ENCODE measurements around the gene NLGN1.

The NLGN1 gene

DNA sequence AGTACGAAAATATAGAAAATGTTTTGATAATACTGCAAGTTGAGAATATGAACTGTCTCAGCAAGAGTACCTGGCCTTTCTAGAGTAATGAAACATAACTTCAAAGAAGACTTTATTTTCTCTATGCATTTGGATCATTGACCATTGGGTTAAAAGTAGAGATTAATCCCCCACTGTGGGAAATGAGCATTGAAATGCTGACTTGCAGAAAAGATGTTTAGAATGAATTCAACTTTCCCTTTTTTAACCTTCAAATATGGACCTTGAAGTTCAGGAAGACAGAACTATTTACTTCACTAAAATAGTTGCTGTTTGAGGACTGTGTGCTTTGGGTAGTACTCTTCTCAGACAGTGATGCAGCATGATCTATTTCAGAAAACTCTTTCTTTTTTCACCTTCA lies 75.7 kb downstream of the NLGN1 start:
- H3K4me3 ChIP-seq (replicated peaks; ENCODE audit: low read depth, low read length), result no peak overlapping the region
- no peaks in the 10 kb centered on the region for H3K36me3 ChIP-seq (ENCODE audit: control insufficient read depth, insufficient read depth, low read length)
- H3K27me3 ChIP-seq (replicated peaks; ENCODE audit: control insufficient read depth, insufficient read depth, low read length), result no peaks in the 10 kb centered on the region
- no peak for DNase-seq (ENCODE audit: extremely low read depth, insufficient read length)
- TF ChIP-seq, protein P1, sequence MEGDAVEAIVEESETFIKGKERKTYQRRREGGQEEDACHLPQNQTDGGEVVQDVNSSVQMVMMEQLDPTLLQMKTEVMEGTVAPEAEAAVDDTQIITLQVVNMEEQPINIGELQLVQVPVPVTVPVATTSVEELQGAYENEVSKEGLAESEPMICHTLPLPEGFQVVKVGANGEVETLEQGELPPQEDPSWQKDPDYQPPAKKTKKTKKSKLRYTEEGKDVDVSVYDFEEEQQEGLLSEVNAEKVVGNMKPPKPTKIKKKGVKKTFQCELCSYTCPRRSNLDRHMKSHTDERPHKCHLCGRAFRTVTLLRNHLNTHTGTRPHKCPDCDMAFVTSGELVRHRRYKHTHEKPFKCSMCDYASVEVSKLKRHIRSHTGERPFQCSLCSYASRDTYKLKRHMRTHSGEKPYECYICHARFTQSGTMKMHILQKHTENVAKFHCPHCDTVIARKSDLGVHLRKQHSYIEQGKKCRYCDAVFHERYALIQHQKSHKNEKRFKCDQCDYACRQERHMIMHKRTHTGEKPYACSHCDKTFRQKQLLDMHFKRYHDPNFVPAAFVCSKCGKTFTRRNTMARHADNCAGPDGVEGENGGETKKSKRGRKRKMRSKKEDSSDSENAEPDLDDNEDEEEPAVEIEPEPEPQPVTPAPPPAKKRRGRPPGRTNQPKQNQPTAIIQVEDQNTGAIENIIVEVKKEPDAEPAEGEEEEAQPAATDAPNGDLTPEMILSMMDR (IDR thresholded peaks at IDR 0.05; ENCODE audit: insufficient read depth, low read length, poor library complexity, severe bottlenecking), result no peak

DNA sequence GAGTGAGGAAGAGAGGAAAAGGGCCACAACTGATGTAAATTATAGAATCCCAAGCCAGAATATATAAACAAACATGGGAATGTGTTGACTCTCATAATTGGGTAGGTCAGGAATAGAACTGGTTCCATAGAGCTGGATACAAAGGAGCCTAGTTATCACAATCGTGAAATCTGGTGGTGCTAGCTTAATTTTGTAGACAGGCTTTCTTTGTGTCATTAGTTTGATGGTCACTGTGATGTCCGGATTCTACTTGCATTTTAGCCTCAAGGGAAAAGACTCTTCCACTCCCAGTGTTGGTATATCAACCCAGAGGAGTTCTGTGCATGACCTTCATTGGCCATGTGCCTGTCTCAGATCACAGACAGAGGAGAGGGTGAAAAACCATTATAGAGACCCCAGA lies 81.8 kb downstream of the NLGN1 start:
- H3K36me3 ChIP-seq (ENCODE audit: control insufficient read depth, insufficient read depth, low read length), result no peaks in the 10 kb centered on the region
- no peak for DNase-seq (ENCODE audit: extremely low read depth, insufficient read length)
- H3K4me3 ChIP-seq (replicated peaks; ENCODE audit: low read depth, low read length), result no peak overlapping the region
- TF ChIP-seq, protein P1 (IDR thresholded peaks at IDR 0.05; ENCODE audit: insufficient read depth, low read length, poor library complexity, severe bottlenecking), result no peak
- no peaks in the 10 kb centered on the region for H3K27me3 ChIP-seq (replicated peaks; ENCODE audit: control insufficient read depth, insufficient read depth, low read length)

DNA sequence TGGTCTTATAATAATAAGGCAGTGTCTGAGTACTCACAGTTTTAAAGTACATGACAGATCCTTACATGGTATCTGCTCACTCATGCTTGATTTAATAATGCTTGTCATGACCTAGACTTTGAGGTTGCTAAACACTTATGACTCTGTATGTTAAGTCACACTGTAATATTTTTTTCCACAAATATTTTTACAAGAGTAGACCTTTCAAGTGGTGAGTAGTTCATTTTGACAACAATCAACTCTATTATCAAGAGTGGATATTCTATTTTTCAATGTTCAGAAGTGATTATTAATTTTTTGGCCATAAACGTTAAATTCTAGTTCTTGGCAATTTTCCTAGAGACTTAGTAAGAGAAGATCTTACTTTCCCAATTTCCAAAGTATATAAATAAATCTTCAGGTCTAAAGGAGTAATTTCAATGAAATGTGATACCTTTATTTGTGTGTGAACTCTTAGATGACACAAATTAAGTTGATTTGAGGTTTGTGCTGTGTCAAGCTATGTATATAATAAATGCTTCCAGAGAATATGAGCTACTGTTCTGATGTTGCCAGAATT lies 104.5 kb downstream of the NLGN1 start:
- no peak for DNase-seq (ENCODE audit: extremely low read depth, insufficient read length)
- no peaks in the 10 kb centered on the region for H3K27me3 ChIP-seq (replicated peaks; ENCODE audit: control insufficient read depth, insufficient read depth, low read length)
- TF ChIP-seq, protein P1 (IDR thresholded peaks at IDR 0.05; ENCODE audit: insufficient read depth, low read length, poor library complexity, severe bottlenecking), result no peak
- H3K4me3 ChIP-seq (replicated peaks; ENCODE audit: low read depth, low read length), result no peak overlapping the region
- no peaks in the 10 kb centered on the region for H3K36me3 ChIP-seq (ENCODE audit: control insufficient read depth, insufficient read depth, low read length)

DNA sequence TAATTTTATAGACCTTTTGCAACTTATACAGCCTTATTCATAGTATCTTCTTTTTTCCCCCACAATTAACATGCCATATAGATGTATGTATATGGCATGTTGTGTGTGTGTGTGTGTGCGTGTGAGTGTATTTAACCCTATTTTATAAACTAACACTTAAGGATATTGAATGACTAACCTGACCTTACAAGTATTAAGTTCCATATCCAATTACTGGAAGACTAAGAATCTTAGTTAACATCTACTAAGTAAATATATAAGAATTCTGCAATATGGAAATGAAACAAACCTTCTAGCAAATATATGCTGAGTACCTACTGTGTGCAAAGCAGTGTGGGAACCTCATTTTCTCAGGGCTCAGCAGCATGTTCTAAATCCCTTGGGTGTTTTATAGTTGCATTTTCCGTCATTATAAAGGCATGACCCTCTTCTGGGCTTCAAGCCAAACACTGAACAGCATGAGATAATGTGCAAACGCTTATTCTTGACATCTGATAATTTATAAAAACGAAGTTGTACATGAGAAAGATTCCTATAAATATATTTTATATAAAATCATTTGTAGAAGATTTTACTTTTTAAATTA lies 105.5 kb downstream of the NLGN1 start:
- Histone ChIP-seq H3K4me3 (replicated peaks; ENCODE audit: low read depth, low read length) (no peak overlapping the region), H3K36me3 (ENCODE audit: control insufficient read depth, insufficient read depth, low read length) (no peaks in the 10 kb centered on the region), H3K27me3 (replicated peaks; ENCODE audit: control insufficient read depth, insufficient read depth, low read length) (no peaks in the 10 kb centered on the region)
- TF ChIP-seq, protein P1 (IDR thresholded peaks at IDR 0.05; ENCODE audit: insufficient read depth, low read length, poor library complexity, severe bottlenecking), result no peak
- DNase-seq (ENCODE audit: extremely low read depth, insufficient read length), result no peak

DNA sequence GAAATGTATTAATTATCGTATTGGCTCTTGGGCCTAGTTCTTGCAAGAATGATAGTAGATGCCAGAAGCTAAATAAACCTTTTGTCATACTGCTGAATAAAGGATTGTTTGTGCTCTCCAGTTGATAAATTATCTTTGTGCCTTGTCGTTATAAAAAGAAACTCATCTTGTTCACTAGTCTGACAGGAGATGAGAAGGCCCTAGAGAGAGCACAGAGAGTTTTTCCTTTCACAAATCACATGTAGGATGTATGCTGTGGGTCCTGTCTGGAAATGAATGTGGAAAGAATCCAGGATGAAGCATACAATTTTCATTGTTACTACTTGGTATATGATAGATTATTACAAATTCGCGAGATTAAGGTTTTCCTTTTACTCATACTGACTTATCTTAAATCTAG lies 113.0 kb downstream of the NLGN1 start:
- TF ChIP-seq, protein P1 (IDR thresholded peaks at IDR 0.05; ENCODE audit: insufficient read depth, low read length, poor library complexity, severe bottlenecking), result no peak
- Histone ChIP-seq H3K4me3 (replicated peaks; ENCODE audit: low read depth, low read length) (no peak overlapping the region), H3K36me3 (ENCODE audit: control insufficient read depth, insufficient read depth, low read length) (no peaks in the 10 kb centered on the region), H3K27me3 (replicated peaks; ENCODE audit: control insufficient read depth, insufficient read depth, low read length) (no peaks in the 10 kb centered on the region)
- DNase-seq (ENCODE audit: extremely low read depth, insufficient read length), result no peak

DNA sequence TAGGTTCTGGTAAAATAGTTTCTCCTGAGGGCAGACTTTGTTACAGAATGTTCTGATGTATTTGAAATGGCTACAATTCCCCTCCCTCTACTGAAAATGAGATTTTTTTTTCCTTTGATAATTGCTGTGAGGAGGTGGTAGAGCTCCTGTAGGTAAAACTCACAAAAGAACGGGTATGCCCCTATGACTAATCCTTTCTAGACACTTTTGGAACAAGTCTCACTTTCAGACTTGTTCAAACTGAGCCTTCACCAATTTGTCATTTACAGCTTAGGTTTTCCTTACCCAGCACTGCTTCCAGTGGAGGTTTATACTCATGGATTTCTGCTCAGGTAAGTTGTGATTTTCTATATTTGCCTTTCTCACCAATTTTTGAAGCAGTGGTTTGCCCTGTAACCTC lies 115.6 kb downstream of the NLGN1 start:
- no peak for DNase-seq (ENCODE audit: extremely low read depth, insufficient read length)
- TF ChIP-seq, protein P1 (IDR thresholded peaks at IDR 0.05; ENCODE audit: insufficient read depth, low read length, poor library complexity, severe bottlenecking), result no peak
- no peaks in the 10 kb centered on the region for H3K36me3 ChIP-seq (ENCODE audit: control insufficient read depth, insufficient read depth, low read length)
- H3K4me3 ChIP-seq (replicated peaks; ENCODE audit: low read depth, low read length), result no peak overlapping the region
- H3K27me3 ChIP-seq (replicated peaks; ENCODE audit: control insufficient read depth, insufficient read depth, low read length), result no peaks in the 10 kb centered on the region

Data from GM06990 (cell line).